GM19395 (cell line): ENCODE data around the gene PRKX.
A peak's percentile ranks its signal among the peaks of the same experiment; 100 is the strongest.
"Not testable (repeated sequence)": the region's sequence is repeated elsewhere in the genome, so short reads cannot be mapped to it uniquely, and the experiment has no call there.

Experiments
- ATAC-seq: cut with Tn5 transposase; IDR thresholded peaks from one replicate; pipeline ENCODE4 v1.9.1; 2021; ENCODE audit warnings: mild to moderate bottlenecking, moderate library complexity; ENCODE audit not compliant: unreplicated experiment

Gene PRKX

DNA sequence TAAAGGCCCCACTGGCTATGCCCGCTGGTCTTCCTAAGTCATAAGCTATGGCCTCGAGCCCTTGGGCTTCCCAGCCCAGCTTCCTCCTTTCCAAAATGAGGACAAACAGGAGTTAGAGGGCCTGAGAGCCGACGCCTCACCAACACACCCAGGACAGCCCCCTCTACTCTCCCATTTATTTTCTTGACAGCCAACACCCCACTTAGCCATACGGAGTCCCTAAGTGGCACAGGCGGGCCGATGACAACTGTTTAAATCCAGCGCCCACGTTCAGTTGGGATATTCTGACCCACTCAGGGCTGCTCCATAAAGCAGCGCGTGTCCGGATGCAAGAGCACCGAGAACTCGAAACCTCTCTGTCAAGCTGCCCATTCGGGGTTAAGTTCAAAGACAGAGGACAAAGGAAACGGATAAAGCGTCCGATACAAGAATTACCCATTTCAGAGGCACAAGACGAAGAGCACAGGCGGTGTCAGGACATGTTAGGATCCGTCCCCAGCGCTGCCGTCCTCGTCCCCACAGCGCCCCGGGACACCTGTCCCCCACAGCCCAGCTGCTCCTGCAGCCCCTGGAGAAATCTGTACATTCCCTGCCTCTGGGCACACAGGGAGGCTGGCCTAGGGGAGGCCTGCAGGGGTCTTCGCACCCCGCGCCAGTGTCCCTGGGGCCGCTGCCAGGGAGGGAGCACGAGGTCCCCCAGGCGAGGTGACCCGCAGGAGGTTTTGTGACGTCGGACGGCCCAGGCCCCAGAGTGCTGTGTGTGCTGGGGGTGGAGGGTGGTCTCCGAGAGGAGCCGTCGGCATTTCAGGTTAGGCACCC lies 1.2 kb downstream of the PRKX start:
- peak; percentile 9 for ATAC-seq

DNA sequence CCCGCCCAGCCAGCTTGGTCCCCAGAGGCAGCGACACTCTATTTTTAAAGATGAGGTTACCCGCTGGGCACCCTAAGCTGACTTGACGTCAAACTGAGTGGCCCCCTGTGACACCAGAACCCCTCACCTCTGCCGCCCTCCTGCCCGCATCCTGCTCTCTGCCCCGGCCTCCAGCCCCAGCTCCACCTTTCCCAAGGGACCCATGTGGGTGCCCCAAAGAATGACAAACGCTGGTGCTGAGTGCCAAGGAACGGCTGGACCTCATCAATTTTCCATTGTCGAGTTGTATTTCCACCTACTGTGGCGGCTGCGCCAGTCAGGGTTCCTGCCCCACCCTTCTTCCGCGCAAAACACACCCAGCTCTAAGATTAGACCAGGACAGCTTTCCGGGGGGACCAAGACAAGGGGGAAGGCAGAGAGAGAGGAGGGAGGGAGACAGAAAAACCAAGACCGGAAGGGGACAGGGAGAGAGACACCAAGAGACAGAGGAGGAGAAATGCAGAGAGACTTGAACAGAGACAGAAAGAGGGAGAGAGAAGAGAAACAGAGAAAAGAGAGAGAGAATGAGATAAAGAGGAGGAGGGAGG lies 2.0 kb downstream of the PRKX start:
- no peak for ATAC-seq

DNA sequence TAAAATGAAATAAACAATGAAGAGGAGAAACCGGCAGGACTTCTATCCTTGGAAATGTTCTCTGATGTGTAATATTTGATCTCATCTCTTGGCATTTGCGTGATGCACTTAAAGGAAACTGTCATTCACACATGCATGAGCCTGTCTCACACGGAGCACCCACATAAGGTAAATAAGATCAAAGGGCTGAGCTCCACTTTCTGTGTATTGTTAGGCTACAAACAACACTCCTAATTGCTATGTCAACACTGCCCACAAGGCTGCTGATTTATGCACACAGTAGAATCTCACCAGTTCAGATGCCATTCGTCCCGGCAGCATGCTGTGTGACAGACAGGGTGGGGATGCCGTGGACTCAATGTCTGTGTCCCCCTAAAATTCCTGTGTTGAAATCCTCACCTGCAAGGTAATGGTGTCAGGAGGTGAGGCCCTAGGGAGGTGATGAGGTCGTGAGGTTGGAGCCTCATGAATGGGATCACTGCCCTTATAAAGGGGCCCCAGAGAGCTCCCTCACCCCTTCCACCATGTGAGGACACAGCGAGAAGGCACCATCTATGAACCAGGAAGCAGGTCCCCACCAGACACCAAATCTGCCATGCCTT lies 5.7 kb downstream of the PRKX start:
- ATAC-seq: not testable (repeated sequence)

DNA sequence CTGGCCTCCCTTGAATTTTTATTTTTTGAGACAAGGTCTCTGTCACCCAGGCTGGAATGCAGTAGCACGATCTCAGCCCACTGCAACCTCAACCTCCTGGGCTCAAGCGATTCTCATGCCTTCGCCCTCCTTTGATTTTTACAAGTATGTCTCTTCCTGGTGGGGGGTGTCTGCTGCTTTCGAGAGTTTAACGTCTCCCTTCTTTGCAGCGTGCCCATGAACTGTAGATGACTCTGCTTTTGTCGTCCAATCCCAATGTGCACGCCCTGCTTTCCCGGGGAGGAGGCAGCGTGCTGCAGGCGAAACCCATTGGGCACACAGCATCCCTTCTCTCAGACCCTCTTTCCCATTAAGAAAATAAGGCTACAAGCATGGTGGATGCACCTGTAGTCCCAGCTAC lies 7.0 kb downstream of the PRKX start:
- no peak for ATAC-seq

DNA sequence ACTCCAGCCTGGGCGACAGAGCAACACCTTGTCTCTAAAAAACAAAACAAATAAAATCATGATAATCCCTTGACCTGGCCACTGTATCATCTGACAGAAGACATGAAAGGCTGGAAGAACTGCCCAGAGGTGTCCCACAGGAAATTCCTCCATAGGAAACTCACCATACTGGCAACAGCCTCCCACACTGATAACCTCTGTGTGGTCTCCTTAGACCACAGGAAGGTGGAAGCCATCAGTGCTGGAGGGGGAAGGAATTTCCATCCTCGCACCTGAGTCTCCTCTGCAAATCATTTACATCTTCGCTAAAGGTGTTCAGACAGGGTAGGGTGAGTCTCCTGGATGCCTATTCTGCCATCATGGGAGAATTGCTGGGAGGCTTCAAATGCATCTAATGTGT lies 10.2 kb downstream of the PRKX start:
- not testable (repeated sequence) for ATAC-seq

DNA sequence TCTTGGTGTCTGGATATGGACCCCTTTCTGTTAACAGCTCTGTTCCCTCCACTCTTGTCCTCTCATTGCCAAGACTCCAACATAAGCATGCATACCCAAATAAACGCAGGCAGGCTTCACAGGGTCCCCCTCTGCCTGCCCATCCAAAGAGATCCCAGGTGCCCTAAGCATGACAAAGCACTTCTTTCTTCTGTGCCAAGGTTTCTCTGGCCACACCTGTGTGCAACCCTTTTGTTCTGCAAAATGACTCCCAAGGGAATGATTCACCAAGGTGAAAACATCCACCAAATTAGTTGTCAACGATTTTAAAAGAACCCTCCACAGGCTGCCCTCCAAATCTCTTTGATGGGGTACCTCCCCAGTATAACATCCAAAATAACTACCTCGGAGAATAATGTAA lies 11.4 kb downstream of the PRKX start:
- not testable (repeated sequence) for ATAC-seq

DNA sequence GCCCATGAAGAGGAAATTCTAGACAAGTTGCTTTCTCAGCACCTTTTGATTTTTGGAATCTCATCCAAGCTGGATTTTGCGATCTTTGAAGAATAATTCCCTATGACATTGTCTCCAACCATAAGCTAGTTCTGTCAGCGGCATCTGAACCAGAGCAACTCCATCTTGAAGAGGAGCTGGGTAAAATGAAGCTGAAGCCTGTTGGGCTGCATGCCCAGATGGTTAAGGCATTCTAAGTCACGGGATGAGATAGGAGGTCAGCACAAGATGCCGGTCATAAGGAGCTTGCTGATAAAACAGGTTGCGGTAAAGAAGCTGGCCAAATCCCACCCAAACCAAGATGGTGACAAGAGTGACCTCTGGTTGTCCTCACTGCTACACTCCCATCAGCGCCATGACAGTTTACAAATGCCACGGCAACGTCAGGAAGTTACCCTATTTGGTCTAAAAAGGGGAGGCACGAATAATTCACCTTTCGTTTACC lies 12.0 kb downstream of the PRKX start:
- not testable (repeated sequence) for ATAC-seq

DNA sequence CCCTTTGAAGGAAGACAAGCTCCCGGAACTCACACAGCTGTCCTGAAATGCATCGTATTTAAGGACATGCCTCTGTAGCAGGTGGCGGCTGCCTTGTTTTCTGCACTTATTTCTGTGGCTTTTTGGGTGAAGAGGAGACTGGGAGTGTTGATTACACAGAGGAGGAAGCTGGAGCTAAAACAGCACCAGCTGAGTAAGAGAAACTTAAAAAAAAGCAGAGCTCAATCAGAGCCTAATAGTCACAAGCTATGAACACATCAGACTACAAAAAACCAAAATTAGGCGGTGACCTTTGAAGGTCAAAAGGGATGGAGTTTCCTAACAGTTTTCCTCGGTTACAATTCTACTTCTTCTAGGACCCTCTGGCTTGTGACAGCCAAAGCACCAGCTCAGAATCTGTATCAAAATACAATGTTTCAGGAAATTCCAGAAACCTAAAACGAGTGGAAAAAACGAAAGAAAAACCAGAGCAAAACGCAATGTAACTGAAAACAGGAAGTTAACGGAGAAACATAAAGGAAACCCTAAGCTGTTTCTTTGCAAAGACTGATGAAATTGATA lies 13.5 kb downstream of the PRKX start:
- ATAC-seq: peak; percentile 62

DNA sequence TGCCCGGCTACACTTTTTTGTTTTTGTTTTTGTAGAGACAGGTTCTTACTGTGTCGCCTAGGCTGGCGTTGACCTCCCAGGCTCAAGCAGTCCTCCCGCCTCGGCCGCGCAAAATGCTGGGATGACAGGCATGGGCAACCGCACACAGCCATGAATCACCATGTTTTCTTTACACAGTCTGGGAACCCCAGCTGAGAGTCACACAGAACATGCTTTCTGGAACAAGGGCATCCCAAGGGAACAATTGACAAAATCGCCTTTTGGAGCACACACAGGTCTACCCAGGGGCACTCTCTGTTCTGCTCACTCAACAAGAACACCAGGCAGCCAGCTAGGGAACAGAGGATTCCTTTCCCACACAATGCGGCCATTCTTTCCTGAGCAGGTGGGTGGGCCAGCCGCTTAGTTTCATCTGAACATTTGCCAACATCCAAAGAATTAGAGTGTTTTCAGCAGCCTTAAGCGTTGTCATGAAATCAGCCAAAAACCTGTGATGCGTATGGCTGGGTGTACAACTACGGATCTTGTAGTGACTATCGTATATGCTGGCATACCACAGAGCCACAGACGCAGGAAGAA lies 15.7 kb downstream of the PRKX start:
- no peak for ATAC-seq

DNA sequence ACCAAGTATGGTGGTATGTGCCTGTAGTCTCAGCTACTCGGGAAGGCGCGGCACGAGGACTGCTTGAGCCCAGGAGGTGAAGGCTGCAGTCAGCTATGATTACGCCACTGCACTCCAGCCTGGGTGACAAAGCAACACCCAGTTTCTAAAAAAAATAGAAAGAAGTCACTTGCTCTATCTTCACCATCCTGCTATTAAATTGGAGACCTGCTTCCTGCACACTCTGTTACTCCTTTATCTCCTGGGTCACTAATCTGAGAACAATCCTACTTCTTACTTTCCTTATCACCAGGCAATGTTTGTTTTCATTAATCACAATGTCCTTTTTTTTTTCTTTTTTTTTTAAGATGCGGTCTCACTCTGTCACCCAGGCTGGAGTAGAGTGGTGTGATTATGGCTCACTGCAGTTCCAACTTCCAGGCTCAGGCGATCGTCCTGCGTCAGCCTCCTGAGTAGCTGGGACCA lies 16.2 kb downstream of the PRKX start:
- ATAC-seq: no peak

DNA sequence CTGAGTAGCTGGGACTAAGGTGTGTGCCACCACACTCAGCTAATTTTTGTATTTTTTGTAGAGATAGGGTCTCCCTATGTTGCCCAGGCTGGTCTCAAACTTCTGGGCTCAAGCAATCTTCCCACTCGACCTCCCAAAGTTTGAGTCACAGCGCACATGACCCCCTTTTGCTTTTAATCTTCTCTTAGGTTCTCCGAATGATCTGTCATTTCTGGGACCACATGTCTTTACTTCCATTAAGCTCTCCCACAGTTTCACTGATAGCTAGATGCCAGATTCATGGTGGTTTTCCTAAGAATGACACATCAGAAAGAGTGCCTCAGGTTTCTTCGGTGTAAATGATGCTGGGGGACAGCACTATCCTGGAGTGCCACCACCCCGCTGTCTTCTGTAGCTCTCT lies 17.9 kb downstream of the PRKX start:
- no peak for ATAC-seq

DNA sequence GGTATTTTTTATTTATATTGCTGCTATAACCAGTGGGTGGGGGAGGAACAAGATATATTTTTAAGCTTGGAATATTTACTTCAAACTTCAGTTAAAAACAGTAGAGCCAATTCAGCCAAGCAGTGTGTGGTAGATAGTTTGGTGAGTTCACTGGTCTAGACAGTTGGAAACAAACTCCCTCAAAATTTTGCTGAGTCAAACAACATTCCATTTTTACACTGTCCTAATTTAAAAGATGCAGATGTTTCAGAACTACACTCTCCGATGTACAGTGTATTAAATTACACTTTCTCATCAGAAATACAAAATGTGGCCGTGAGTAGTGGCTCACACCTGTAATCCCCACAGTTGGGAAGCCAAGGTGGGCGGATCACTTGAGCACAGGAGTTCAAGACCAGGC lies 23.3 kb downstream of the PRKX start:
- ATAC-seq: no peak

DNA sequence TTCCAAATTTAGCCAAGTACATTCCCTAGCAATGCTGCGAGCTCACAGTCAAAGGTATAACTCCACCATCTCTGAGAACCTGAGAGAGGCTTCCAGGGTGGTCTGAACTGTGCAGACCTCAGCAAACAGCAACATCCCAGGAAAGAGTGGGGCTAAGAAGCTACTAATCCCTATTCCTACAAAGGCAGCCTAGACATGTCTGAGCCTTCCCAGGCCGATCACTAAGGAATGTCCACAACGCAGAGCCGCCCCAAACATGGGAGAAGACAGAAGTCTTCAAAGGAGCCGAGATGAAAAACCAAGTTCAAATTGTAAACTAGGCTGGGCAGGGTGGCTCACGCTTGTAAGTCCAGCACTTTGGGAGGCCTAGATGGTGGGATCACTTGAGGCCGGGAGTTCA lies 30.2 kb downstream of the PRKX start:
- not testable (repeated sequence) for ATAC-seq

DNA sequence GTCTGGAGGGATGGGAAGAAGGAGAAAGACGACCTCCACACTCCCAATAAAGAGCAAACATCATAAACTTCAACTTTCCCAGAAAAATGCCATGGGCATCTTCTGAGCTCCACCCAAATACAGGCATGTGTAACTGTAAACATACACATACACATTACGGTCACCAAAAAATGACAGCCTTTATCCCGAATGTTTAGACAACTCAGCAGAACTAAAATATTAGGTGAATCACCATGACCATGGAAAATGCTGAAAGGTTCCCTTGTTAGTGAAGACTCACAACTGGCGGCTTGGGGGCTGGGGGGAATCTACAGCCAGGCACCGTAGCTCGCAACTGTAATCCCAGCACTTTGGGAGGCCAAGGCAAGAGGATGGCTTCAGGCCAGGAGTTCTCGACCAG lies 33.0 kb downstream of the PRKX start:
- ATAC-seq: no peak

DNA sequence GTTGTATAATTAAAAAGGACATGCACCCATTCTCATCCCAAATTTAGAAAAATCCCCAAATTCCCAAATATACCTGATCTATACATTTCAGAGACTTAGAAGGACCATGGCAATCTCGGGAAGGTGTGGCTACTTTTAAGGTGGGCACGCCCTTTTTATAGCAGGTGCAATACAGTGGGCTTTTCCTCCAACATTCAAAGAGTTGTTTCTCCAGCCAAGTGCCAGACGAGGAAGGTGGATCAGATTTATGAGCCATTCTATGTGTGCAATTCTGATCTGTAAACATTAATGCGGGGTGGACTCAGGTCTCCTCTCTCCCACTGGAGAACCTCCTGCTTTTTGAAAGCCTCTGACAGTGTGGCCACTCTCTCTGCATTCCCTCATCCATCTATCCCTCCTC lies 33.8 kb downstream of the PRKX start:
- no peak for ATAC-seq

DNA sequence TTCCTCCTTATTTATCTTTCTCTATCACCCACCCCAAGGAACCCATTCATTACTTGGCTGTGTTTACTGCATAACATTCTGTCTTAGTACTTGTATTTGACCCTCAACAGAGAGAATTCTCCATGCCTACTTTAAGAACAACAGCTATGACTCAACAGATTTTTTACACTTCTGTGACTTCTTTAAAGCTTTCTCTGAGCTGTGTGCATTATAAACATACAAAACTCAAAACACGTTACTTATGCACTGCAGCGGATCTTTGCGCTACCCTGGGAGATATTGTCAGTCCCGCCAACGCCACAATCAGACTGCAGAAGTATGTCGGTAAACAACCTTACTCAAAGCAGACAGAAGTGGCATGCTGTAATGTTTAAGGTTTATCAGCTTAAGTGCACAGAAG lies 35.1 kb downstream of the PRKX start:
- no peak for ATAC-seq

DNA sequence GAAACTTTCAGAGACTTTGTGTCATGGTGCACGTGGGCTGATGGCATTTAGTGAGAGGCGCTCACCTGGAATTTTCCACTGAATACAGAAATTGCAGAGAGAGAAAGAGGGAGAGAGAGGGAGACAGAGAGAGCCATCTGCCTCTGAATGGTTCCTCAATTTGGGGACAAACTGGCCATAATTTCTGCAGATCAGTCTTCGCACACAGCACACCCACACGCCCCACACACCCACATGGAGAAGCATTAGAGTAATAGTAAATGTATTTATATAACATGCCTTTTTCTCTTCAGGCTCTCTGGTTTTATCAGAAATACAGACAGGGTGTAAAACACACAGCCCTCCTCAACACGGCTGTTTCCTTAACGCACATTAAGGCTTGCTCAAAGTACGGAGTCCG lies 38.6 kb downstream of the PRKX start:
- no peak for ATAC-seq

DNA sequence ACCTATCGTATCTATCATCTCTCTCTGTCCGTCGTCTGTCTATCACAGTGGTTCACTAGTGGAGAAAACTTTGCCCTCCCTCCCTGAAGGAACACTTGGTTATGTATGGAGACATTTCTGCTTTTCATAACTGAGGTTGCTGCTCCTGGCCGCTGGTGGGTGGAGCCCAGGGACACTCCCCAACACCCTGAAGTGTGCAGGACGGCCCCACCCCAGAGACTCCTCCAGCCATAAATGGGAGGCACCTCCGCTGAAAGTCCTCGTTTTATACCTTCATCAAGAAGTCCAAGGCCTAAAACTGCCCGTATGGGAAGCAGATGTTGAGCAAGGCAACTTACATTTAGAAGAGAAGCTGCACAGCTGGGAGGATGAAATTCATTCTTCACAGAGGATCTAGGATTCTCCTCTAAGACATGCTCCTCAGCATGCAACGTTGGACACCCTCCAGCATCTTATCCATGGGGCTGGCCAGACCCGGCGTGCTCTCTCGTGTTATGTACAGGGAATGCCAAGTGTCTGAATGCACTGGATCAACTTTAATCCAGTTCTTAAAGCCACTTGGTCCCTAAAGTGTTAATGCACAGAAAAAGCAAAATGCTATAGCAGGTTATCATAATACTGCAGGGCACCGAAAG lies 43.5 kb downstream of the PRKX start:
- no peak for ATAC-seq

DNA sequence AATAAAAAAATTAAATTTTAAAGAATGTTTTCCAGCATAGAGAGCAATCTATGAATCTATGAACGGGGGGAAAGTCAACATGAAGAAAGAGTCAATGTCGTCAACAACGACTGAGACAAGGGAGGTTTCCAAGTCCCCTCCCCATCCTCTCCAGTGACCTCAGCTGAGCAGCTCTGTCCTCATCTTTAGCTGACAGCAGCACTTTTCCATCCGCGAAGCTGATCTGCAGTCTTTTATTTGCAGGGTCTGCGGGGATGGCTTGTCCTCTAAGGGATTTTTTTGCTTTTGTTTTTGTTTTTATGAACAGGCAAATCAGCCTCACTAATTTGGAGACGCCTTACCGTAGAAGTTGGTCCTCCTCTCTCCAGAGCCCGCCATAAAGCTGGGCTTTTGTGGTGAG lies 46.5 kb downstream of the PRKX start:
- ATAC-seq: no peak

DNA sequence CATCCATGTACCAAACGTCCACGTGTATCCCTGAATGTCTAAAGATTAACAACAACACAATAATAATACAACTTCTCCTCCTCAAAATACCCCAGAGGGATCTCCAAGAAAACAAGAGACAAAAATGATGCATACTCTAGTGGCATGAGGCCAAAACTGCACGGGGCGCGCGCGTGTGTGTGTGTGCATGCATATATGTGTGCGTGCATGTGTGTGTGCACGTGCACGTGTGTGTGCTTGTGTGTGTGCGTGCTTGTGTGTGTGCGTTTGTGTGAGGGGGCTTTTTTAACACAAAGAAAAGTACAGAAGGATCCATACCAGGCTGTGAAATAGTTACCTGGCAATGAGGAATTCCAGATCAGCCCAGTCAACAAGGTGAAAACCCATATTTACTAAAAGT lies 48.5 kb downstream of the PRKX start:
- ATAC-seq: no peak
